Activated naive CD8-positive, alpha-beta T cell treated with anti-CD3 and anti-CD28 coated beads for 36 hours (primary cell): ENCODE data around the gene NUDT6. TPM values are rescaled to one million over a fixed set of nuclear protein-coding genes. Genes with fewer than 3 reads are reported as not detected.
"Not testable (repeated sequence)": the region's sequence is repeated elsewhere in the genome, so short reads cannot be mapped to it uniquely, and the experiment has no call there.

Experiments
- DNase-seq: peaks from one replicate; pipeline ENCODE4 v3.0.0; 2021
- H3K27ac Mint-ChIP-seq: one replicate; pipeline ENCODE4 v1.8.0; 2022; ENCODE audit warnings: mild to moderate bottlenecking, moderate library complexity, mixed read lengths
- H3K27me3 Mint-ChIP-seq: one replicate; pipeline ENCODE4 v1.8.0; 2022; ENCODE audit warnings: mild to moderate bottlenecking, mixed read lengths
- H3K36me3 Mint-ChIP-seq: one replicate; pipeline ENCODE4 v1.8.0; 2021; ENCODE audit warnings: mild to moderate bottlenecking, mixed read lengths
- H3K4me1 Mint-ChIP-seq: one replicate; pipeline ENCODE4 v1.8.0; 2021; ENCODE audit warnings: mixed read lengths
- H3K4me3 Mint-ChIP-seq: one replicate; pipeline ENCODE4 v1.8.0; 2022; ENCODE audit warnings: mild to moderate bottlenecking, moderate library complexity, mixed read lengths
- H3K9me3 Mint-ChIP-seq: one replicate; pipeline ENCODE4 v1.8.0; 2022; ENCODE audit warnings: mixed read lengths
- total RNA-seq, 2 experiments: library from RNA; stranded (reverse); gene quantifications; one replicate each; pipeline ENCODE4 v1.2.3, GENCODE V29; 2021

Gene NUDT6
- total RNA-seq, 2 experiments from 2014 or later: 5.8 to 6.8 TPM

GRCh38 chr4:122873146-122873545 is 49.3 kb downstream of the NUDT6 start:
- H3K4me1 Mint-ChIP-seq: no peaks in the 10 kb centered on the region
- no peak overlapping the region for H3K4me3 Mint-ChIP-seq
- H3K36me3 Mint-ChIP-seq: no peaks in the 10 kb centered on the region
- peaks cover 1% of the 10 kb centered on the region for H3K9me3 Mint-ChIP-seq
- DNase-seq: no peak
- no peak overlapping the region for H3K27ac Mint-ChIP-seq
- peaks cover 40% of the 10 kb centered on the region for H3K27me3 Mint-ChIP-seq

GRCh38 chr4:122868235-122868634 is 54.2 kb downstream of the NUDT6 start:
- H3K27ac Mint-ChIP-seq, H3K4me3 Mint-ChIP-seq, H3K36me3 Mint-ChIP-seq, H3K4me1 Mint-ChIP-seq, DNase-seq, H3K9me3 Mint-ChIP-seq: not testable (repeated sequence)
- H3K27me3 Mint-ChIP-seq: peaks cover 42% of the 10 kb centered on the region

GRCh38 chr4:122865425-122865824 is 57.0 kb downstream of the NUDT6 start:
- Mint-ChIP-seq H3K27ac (no peak overlapping the region), H3K27me3 (peaks cover 31% of the 10 kb centered on the region), H3K4me1 (no peaks in the 10 kb centered on the region), H3K9me3 (peaks cover 2% of the 10 kb centered on the region), H3K4me3 (no peak overlapping the region), H3K36me3 (no peaks in the 10 kb centered on the region)
- DNase-seq: no peak

- H3K4me1 Mint-ChIP-seq: no peaks in the 10 kb centered on the region
- peaks cover 2% of the 10 kb centered on the region for H3K9me3 Mint-ChIP-seq
- no peak overlapping the region for H3K27ac Mint-ChIP-seq
These were observed 58.8 kb downstream of the NUDT6 start for GRCh38 chr4:122863639-122864038.

GRCh38 chr4:122861172-122861943 is 61.0 kb downstream of the NUDT6 start:
- no peaks in the 10 kb centered on the region for H3K4me1 Mint-ChIP-seq
- no peaks in the 10 kb centered on the region for H3K9me3 Mint-ChIP-seq
- no peak for DNase-seq
- no peak overlapping the region for H3K27ac Mint-ChIP-seq
- no peaks in the 10 kb centered on the region for H3K36me3 Mint-ChIP-seq
- no peak overlapping the region for H3K4me3 Mint-ChIP-seq
- peaks cover 29% of the 10 kb centered on the region for H3K27me3 Mint-ChIP-seq

More at GRCh38 chr4:122863639-122864038, 58.8 kb downstream of the NUDT6 start:
- H3K27me3 Mint-ChIP-seq: peaks cover 27% of the 10 kb centered on the region
- no peak for DNase-seq
- H3K4me3 Mint-ChIP-seq: no peak overlapping the region
- H3K36me3 Mint-ChIP-seq: no peaks in the 10 kb centered on the region

GRCh38 chr4:122858705-122859104 is 63.7 kb downstream of the NUDT6 start:
- Mint-ChIP-seq H3K27ac (no peak overlapping the region), H3K4me3 (no peak overlapping the region), H3K9me3 (no peaks in the 10 kb centered on the region), H3K27me3 (peaks cover 30% of the 10 kb centered on the region), H3K36me3 (no peaks in the 10 kb centered on the region), H3K4me1 (no peaks in the 10 kb centered on the region)
- no peak for DNase-seq

GRCh38 chr4:122857160-122857559 is 65.2 kb downstream of the NUDT6 start:
- H3K9me3 Mint-ChIP-seq: no peaks in the 10 kb centered on the region
- DNase-seq: no peak
- H3K36me3 Mint-ChIP-seq: no peaks in the 10 kb centered on the region
- H3K27me3 Mint-ChIP-seq: peaks cover 33% of the 10 kb centered on the region
- no peak overlapping the region for H3K27ac Mint-ChIP-seq
- no peaks in the 10 kb centered on the region for H3K4me1 Mint-ChIP-seq
- no peak overlapping the region for H3K4me3 Mint-ChIP-seq

- Mint-ChIP-seq H3K4me3 (no peak overlapping the region), H3K4me1 (no peaks in the 10 kb centered on the region), H3K9me3 (no peaks in the 10 kb centered on the region), H3K36me3 (no peaks in the 10 kb centered on the region), H3K27me3 (peaks cover 25% of the 10 kb centered on the region), H3K27ac (no peak overlapping the region)
- no peak for DNase-seq
These were observed 67.0 kb downstream of the NUDT6 start for GRCh38 chr4:122855353-122855890.

- Mint-ChIP-seq H3K27me3 (peaks cover 25% of the 10 kb centered on the region), H3K4me1 (no peaks in the 10 kb centered on the region), H3K9me3 (no peaks in the 10 kb centered on the region), H3K27ac (no peak overlapping the region), H3K4me3 (no peak overlapping the region), H3K36me3 (no peaks in the 10 kb centered on the region)
- DNase-seq: no peak
These were observed 67.7 kb downstream of the NUDT6 start for GRCh38 chr4:122854447-122855352.

- Mint-ChIP-seq H3K27ac (no peak overlapping the region), H3K4me1 (no peaks in the 10 kb centered on the region), H3K9me3 (no peaks in the 10 kb centered on the region)
These were observed 70.8 kb downstream of the NUDT6 start for GRCh38 chr4:122851568-122851967.

GRCh38 chr4:122849789-122850188 is 72.6 kb downstream of the NUDT6 start:
- H3K4me3 Mint-ChIP-seq, H3K36me3 Mint-ChIP-seq, H3K4me1 Mint-ChIP-seq, H3K27ac Mint-ChIP-seq, DNase-seq, H3K9me3 Mint-ChIP-seq: not testable (repeated sequence)
- peaks cover 21% of the 10 kb centered on the region for H3K27me3 Mint-ChIP-seq

More at GRCh38 chr4:122851568-122851967, 70.8 kb downstream of the NUDT6 start:
- DNase-seq: no peak
- H3K27me3 Mint-ChIP-seq: peaks cover 22% of the 10 kb centered on the region
- H3K4me3 Mint-ChIP-seq: no peak overlapping the region
- no peaks in the 10 kb centered on the region for H3K36me3 Mint-ChIP-seq

GRCh38 chr4:122847931-122848330 is 74.5 kb downstream of the NUDT6 start:
- Mint-ChIP-seq H3K9me3 (no peaks in the 10 kb centered on the region), H3K4me3 (no peak overlapping the region), H3K27me3 (peaks cover 12% of the 10 kb centered on the region), H3K27ac (no peak overlapping the region), H3K36me3 (no peaks in the 10 kb centered on the region), H3K4me1 (no peaks in the 10 kb centered on the region)
- DNase-seq: no peak

- H3K4me3 Mint-ChIP-seq: no peak overlapping the region
- no peaks in the 10 kb centered on the region for H3K9me3 Mint-ChIP-seq
- H3K27ac Mint-ChIP-seq: no peak overlapping the region
- no peaks in the 10 kb centered on the region for H3K4me1 Mint-ChIP-seq
- no peak for DNase-seq
- peaks cover 4% of the 10 kb centered on the region for H3K27me3 Mint-ChIP-seq
- H3K36me3 Mint-ChIP-seq: no peaks in the 10 kb centered on the region
These were observed 76.6 kb downstream of the NUDT6 start for GRCh38 chr4:122845760-122846159.

GRCh38 chr4:122845066-122845465 is 77.3 kb downstream of the NUDT6 start:
- H3K27ac Mint-ChIP-seq: no peak overlapping the region
- no peaks in the 10 kb centered on the region for H3K36me3 Mint-ChIP-seq
- H3K4me1 Mint-ChIP-seq: no peaks in the 10 kb centered on the region
- H3K4me3 Mint-ChIP-seq: no peak overlapping the region
- H3K9me3 Mint-ChIP-seq: no peaks in the 10 kb centered on the region
- H3K27me3 Mint-ChIP-seq: peaks cover 6% of the 10 kb centered on the region
- no peak for DNase-seq

- H3K9me3 Mint-ChIP-seq, H3K36me3 Mint-ChIP-seq, H3K27ac Mint-ChIP-seq, DNase-seq, H3K4me3 Mint-ChIP-seq, H3K4me1 Mint-ChIP-seq: not testable (repeated sequence)
- H3K27me3 Mint-ChIP-seq: peaks cover 12% of the 10 kb centered on the region
These were observed 78.0 kb downstream of the NUDT6 start for GRCh38 chr4:122844391-122844790.
